ENCODE data around the gene EXD2. TPM values are rescaled to one million over a fixed set of nuclear protein-coding genes. Genes with fewer than 3 reads are reported as not detected.

EXD2 gene
- total RNA-seq, 6 experiments from 2014 or later: 13.8 to 19.2 (median 15.2) TPM

- Mint-ChIP-seq H3K27ac (no peak overlapping the region), H3K27me3 (ENCODE audit: insufficient read depth) (no peaks in the 10 kb centered on the region; the same call in 1 of the 2 replicates), H3K4me3 (no peak overlapping the region), H3K36me3 (ENCODE audit: low read depth) (peaks cover 4% of the 10 kb centered on the region; the same call in 1 of the 2 replicates), H3K4me1 (ENCODE audit: low read depth) (peaks cover 7% of the 10 kb centered on the region), H3K9me3 (no peaks in the 10 kb centered on the region)
- no peak for TF ChIP-seq CTCF (IDR thresholded peaks at IDR 0.05)
- no peak for DNase-seq
Observed at GRCh38 chr14:69224946-69225345, 33.6 kb downstream of the EXD2 start.

- H3K4me1 Mint-ChIP-seq (ENCODE audit: low read depth): peaks cover 7% of the 10 kb centered on the region
- no peaks in the 10 kb centered on the region; the same call in 1 of the 2 replicates for H3K27me3 Mint-ChIP-seq (ENCODE audit: insufficient read depth)
- no peak for DNase-seq
- peaks cover 4% of the 10 kb centered on the region; the same call in 1 of the 2 replicates for H3K36me3 Mint-ChIP-seq (ENCODE audit: low read depth)
- H3K4me3 Mint-ChIP-seq: no peak overlapping the region
- H3K27ac Mint-ChIP-seq: no peak overlapping the region
- TF ChIP-seq CTCF (IDR thresholded peaks at IDR 0.05): no peak
- H3K9me3 Mint-ChIP-seq: no peaks in the 10 kb centered on the region
Observed at GRCh38 chr14:69226178-69226577, 34.9 kb downstream of the EXD2 start.

GRCh38 chr14:69226736-69227135 is 35.4 kb downstream of the EXD2 start:
- Mint-ChIP-seq H3K27ac (no peak overlapping the region), H3K9me3 (no peaks in the 10 kb centered on the region), H3K4me1 (ENCODE audit: low read depth) (peaks cover 7% of the 10 kb centered on the region), H3K4me3 (no peak overlapping the region), H3K36me3 (ENCODE audit: low read depth) (peaks cover 4% of the 10 kb centered on the region; the same call in 1 of the 2 replicates), H3K27me3 (ENCODE audit: insufficient read depth) (no peaks in the 10 kb centered on the region; the same call in 1 of the 2 replicates)
- TF ChIP-seq CTCF (IDR thresholded peaks at IDR 0.05): no peak
- no peak for DNase-seq

GRCh38 chr14:69231486-69231885 is 40.2 kb downstream of the EXD2 start:
- H3K27me3 Mint-ChIP-seq (ENCODE audit: insufficient read depth): no peaks in the 10 kb centered on the region
- no peak overlapping the region for H3K27ac Mint-ChIP-seq
- H3K9me3 Mint-ChIP-seq: no peaks in the 10 kb centered on the region
- TF ChIP-seq CTCF (IDR thresholded peaks at IDR 0.05): no peak
- peaks cover 20% of the 10 kb centered on the region for H3K4me1 Mint-ChIP-seq (ENCODE audit: low read depth)
- H3K4me3 Mint-ChIP-seq: no peak overlapping the region
- H3K36me3 Mint-ChIP-seq (ENCODE audit: low read depth): no peaks in the 10 kb centered on the region; the same call in 1 of the 2 replicates
- DNase-seq: no peak

DNA sequence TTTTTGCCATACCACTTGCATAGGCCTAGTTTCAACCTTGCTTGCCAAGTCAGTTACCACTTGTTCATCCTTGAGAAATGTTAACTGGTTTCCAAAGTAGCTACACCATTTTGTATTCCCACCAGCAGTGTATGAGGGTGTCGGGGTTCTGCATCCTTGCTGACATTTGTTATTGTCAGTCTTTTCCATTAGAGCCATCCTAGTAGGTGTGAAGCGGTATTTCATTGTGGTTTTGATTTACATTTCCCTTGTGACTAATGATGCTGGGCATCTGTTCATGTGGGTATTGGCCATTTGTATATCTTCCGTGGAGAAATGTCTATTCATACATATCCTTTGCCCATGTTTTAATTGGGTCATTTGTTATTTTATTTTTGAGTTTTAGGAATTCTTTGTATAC is 41.1 kb downstream of the EXD2 start:
- Mint-ChIP-seq H3K9me3 (no peaks in the 10 kb centered on the region), H3K4me3 (no peak overlapping the region), H3K27ac (no peak overlapping the region), H3K36me3 (ENCODE audit: low read depth) (no peaks in the 10 kb centered on the region; the same call in 1 of the 2 replicates), H3K27me3 (ENCODE audit: insufficient read depth) (peaks cover 3% of the 10 kb centered on the region; the same call in 1 of the 2 replicates), H3K4me1 (ENCODE audit: low read depth) (peaks cover 14% of the 10 kb centered on the region; the same call in 1 of the 2 replicates)
- no peak for DNase-seq
- TF ChIP-seq CTCF (IDR thresholded peaks at IDR 0.05): no peak

All from HFFc6 (cell line).